Stomach (tissue), 9 donors: Measurements from ENCODE around the gene FDPS. TPM values are rescaled to one million over a fixed set of nuclear protein-coding genes. Genes with fewer than 3 reads are reported as not detected.

Source experiments
- DNase-seq, 2 donors: peaks; one replicate each; pipeline versions ENCODE4 v3.0.0 to v3.0.0-alpha.2; 2013 to 2019
- H3K27ac ChIP-seq, 5 donors: fragments of 200-600 bp in 4 of 5; sonication (generic) in 4 of 5; one replicate each; pipeline ENCODE4 v1.5.1; 2013 to 2019; ENCODE audit warnings: mild to moderate bottlenecking in 1 of 5, moderate library complexity in 1 of 5
- H3K27me3 ChIP-seq, 3 donors: fragments of 200-600 bp; sonication (generic); one replicate each; pipeline ENCODE4 v1.5.1; 2017 to 2019; ENCODE audit warnings: mixed run types in 1 of 3
- H3K36me3 ChIP-seq, 4 donors: fragments of 200-600 bp; sonication (generic); 1 replicate in 3 of 4; 2 replicates in 1 of 4; pipeline ENCODE4 v1.5.1; 2016 to 2019
- H3K4me1 ChIP-seq, 4 donors: fragments of 200-600 bp; sonication (generic); one replicate each; pipeline ENCODE4 v1.5.1; 2016 to 2019
- H3K4me3 ChIP-seq, 4 donors: fragments of 200-600 bp; sonication (generic) in 3 of 4; one replicate each; pipeline ENCODE4 v1.5.1; 2016 to 2019; ENCODE audit warnings: mild to moderate bottlenecking in 1 of 4
- H3K9me3 ChIP-seq, 4 donors: fragments of 200-600 bp; sonication (generic); one replicate each; pipeline ENCODE4 v1.5.1; 2016 to 2019
- CTCF ChIP-seq, 7 experiments: fragments of 450-650 bp in 4 of 7; fragments of 200-600 bp in 3 of 7; sonication (generic) in 3 of 7; IDR thresholded peaks; one replicate each; pipeline ENCODE4 v1.5.1; 2016 to 2019; ENCODE audit warnings: antibody characterized with exemption in 7 of 7, control low read depth in 2 of 7, mild to moderate bottlenecking in 1 of 7
- EP300 ChIP-seq: sonication (generic); formaldehyde crosslinking; IDR thresholded peaks from one replicate; pipeline ENCODE4 v1.6.1; 2017; ENCODE audit warnings: antibody characterized with exemption
- POLR2A ChIP-seq, 4 donors: fragments of 450-650 bp; IDR thresholded peaks; one replicate each; pipeline ENCODE4 v1.6.1; 2016; ENCODE audit warnings: antibody characterized with exemption in 4 of 4, control low read depth in 2 of 4, mild to moderate bottlenecking in 1 of 4, moderate library complexity in 1 of 4
- POLR2AphosphoS5 ChIP-seq, 3 donors: sonication (generic); formaldehyde crosslinking; IDR thresholded peaks; one replicate each; pipeline ENCODE4 v1.6.1; 2016; ENCODE audit warnings: antibody characterized with exemption in 3 of 3
- WGBS, 5 donors: extraction: QIAGEN DNeasy Blood & Tissue Kit in 3 of 5; methylation state at CpG; one replicate each; pipeline versions ENCODE4 v1.1.5 to v1.1.7; 2013 to 2018; 5-methylcytosine and 5-hydroxymethylcytosine counted together
- intact Hi-C: fragments of 100-400 bp; cut with DNase I; formaldehyde crosslinking; loops from one replicate; pipeline ENCODE4 v1.15.1; 2023; ENCODE audit warnings: low total_unique reads
- polyA plus RNA-seq, 3 donors: library from polyadenylated mRNA; stranded (reverse); fragments of 200-250 nt; gene quantifications; one replicate each; pipeline ENCODE4 v1.2.3, GENCODE V29; 2013
- total RNA-seq, 5 donors: library from RNA; depleted of rRNA; stranded (reverse); fragments of >200 nt; gene quantifications; one replicate each; pipeline versions ENCODE4 v1.1.0 to v1.2.3, GENCODE V29; 2014 to 2016
- donor health status: healthy with polysubstance abuse.
- donor health status: Bipolar disorder and iron deficiency.
- donor health status: healthy.

The FDPS gene
- total and polyA plus RNA-seq, 8 donors: 27.7 to 229 (median 113) TPM

GRCh38 chr1:155277070-155277901 is 31.4 kb upstream of the FDPS start, which contains the start of gene HCN3:
Gene HCN3, plus strand, starts transcription at chr1:155277463. Its CDS starts 128 bp downstream, at chr1:155277591.
- intact Hi-C loops: no loop called here
- TF ChIP-seq POLR2AphosphoS5 (IDR thresholded peaks at IDR 0.05) (peak in 2 of 3 donors; percentile 17 to 84), POLR2A (IDR thresholded peaks at IDR 0.05) (no peak), EP300 (no peak), CTCF (IDR thresholded peaks at IDR 0.05) (peak in 5 of 7 experiments; percentile 8 to 88 (median 64))

GRCh38 chr1:155277902-155278688 is 30.6 kb upstream of the FDPS start:
- H3K27me3 ChIP-seq: no peaks in the 10 kb centered on the region
- peaks cover 0 to 10% (median 2%) of the 10 kb centered on the region in 4 donors for H3K36me3 ChIP-seq
- WGBS, 5 donors: 0 to 2% (median 1%) methylated on average over 25 to 29 of the region's 29 CpGs
- peaks cover 11 to 30% (median 25%) of the 10 kb centered on the region in 4 donors for H3K4me1 ChIP-seq
- DNase-seq: peak; percentile 52 to 87
- H3K4me3 ChIP-seq: peak overlapping the region; percentile 73 to 93 (median 82)
- intact Hi-C loops: no loop called here
- TF ChIP-seq POLR2AphosphoS5 (IDR thresholded peaks at IDR 0.05): no peak
- TF ChIP-seq CTCF (IDR thresholded peaks at IDR 0.05): peak in 2 of 7 experiments; percentile 9 to 27
- TF ChIP-seq EP300: no peak
- TF ChIP-seq POLR2A (IDR thresholded peaks at IDR 0.05): no peak
- H3K27ac ChIP-seq: peak overlapping the region; percentile 61 to 83 (median 72)
- no peaks in the 10 kb centered on the region for H3K9me3 ChIP-seq

More at GRCh38 chr1:155277070-155277901, 31.4 kb upstream of the FDPS start, which contains the start of gene HCN3:
- Histone ChIP-seq H3K36me3 (peaks cover 0 to 3% (median under 1%) of the 10 kb centered on the region in 4 donors), H3K9me3 (no peaks in the 10 kb centered on the region), H3K4me1 (peaks cover 15 to 35% (median 29%) of the 10 kb centered on the region in 4 donors), H3K4me3 (peak within 1 kb of the TSS; percentile 73 to 93 (median 82)), H3K27ac (peak within 1 kb of the TSS; percentile 61 to 83 (median 72)), H3K27me3 (no peaks in the 10 kb centered on the region)
- peak; percentile 99 for DNase-seq
- WGBS, 5 donors: 1 to 3% (median 2%) methylated on average over 20 to 68 of the region's 68 CpGs

- no peak overlapping the region for H3K27ac ChIP-seq
Observed at GRCh38 chr1:155278689-155279160, 29.9 kb upstream of the FDPS start.

More at GRCh38 chr1:155278689-155279160, 29.9 kb upstream of the FDPS start:
- no peak for DNase-seq
- TF ChIP-seq POLR2AphosphoS5 (IDR thresholded peaks at IDR 0.05) (no peak), EP300 (no peak), POLR2A (IDR thresholded peaks at IDR 0.05) (no peak), CTCF (IDR thresholded peaks at IDR 0.05) (peak in 1 of 7 experiments; percentile 5)
- no peaks in the 10 kb centered on the region for H3K27me3 ChIP-seq
- peaks cover 11 to 28% (median 22%) of the 10 kb centered on the region in 4 donors for H3K4me1 ChIP-seq
- WGBS, 5 donors: 53 to 63% (median 60%) methylated on average over 10 of the region's 10 CpGs
- peaks cover 0 to 12% (median 2%) of the 10 kb centered on the region in 4 donors for H3K36me3 ChIP-seq
- H3K4me3 ChIP-seq: peak overlapping the region in 2 of 4 donors; percentile 81 to 93
- no peaks in the 10 kb centered on the region for H3K9me3 ChIP-seq
- intact Hi-C loops: no loop called here
